Activated B cell treated with CpG ODN at 0.5 μM for 24 hours (primary cell): Measurements from ENCODE around the gene HIVEP2. TPM values are rescaled to one million over a fixed set of nuclear protein-coding genes. Genes with fewer than 3 reads are reported as not detected.
A peak's percentile ranks its signal among the peaks of the same experiment; 100 is the strongest.

Experiments
- ATAC-seq: fragments of 200-7000 bp; cut with Tn5 transposase; one replicate; pipeline ENCODE4 v1.10.0; 2021; ENCODE audit warnings: low read depth, mild to moderate bottlenecking, moderate library complexity
- CTCF ChIA-PET: fragments of 350-600 bp; sonication (Branson Sonifier 250); formaldehyde crosslinking; loops from one replicate; lab custom pipeline; 2021; ENCODE audit warnings: antibody characterized with exemption; lab: Charles Lee
- POLR2A ChIA-PET: fragments of 350-600 bp; sonication (Branson Sonifier 250); formaldehyde crosslinking; loops from one replicate; lab custom pipeline; 2021; ENCODE audit warnings: antibody characterized with exemption; lab: Charles Lee
- DNase-seq: peaks from one replicate; pipeline ENCODE4 v3.0.0; 2022
- H3K27ac Mint-ChIP-seq: one replicate; pipeline ENCODE4 v1.8.0; 2020; ENCODE audit warnings: mixed read lengths
- H3K27me3 Mint-ChIP-seq: one replicate; pipeline ENCODE4 v1.8.0; 2021; ENCODE audit warnings: mixed read lengths
- H3K36me3 Mint-ChIP-seq: one replicate; pipeline ENCODE4 v1.8.0; 2021; ENCODE audit warnings: low read depth, mixed read lengths
- H3K4me1 Mint-ChIP-seq: one replicate; pipeline ENCODE4 v1.8.0; 2021; ENCODE audit warnings: mixed read lengths
- H3K4me3 Mint-ChIP-seq: one replicate; pipeline ENCODE4 v1.8.0; 2020; ENCODE audit warnings: mild to moderate bottlenecking, mixed read lengths
- H3K9me3 Mint-ChIP-seq: one replicate; pipeline ENCODE4 v1.8.0; 2020; ENCODE audit warnings: mixed read lengths
- CTCF ChIP-seq: fragments of 200-600 bp; IDR thresholded peaks from one replicate; pipeline ENCODE4 v1.8.0; 2022; ENCODE audit warnings: antibody characterized with exemption, mild to moderate bottlenecking
- intact Hi-C: fragments of 100-400 bp; cut with micrococcal nuclease; formaldehyde crosslinking; loops from one replicate; pipeline ENCODE4 v1.15.1; 2024
- total RNA-seq: library from RNA; stranded (reverse); gene quantifications from 2 replicates; pipeline ENCODE4 v1.2.3, GENCODE V29; 2022

Gene HIVEP2
- total RNA-seq, 1 donor from 2014 or later, result 25.4 TPM

GRCh38 chr6:142758629-142759025, 186.3 kb downstream of the HIVEP2 start:
- no peaks in the 10 kb centered on the region for H3K9me3 Mint-ChIP-seq
- TF ChIP-seq CTCF, result no peak
- peaks cover 7% of the 10 kb centered on the region for H3K4me1 Mint-ChIP-seq
- H3K36me3 Mint-ChIP-seq, result peaks cover 80% of the 10 kb centered on the region
- POLR2A ChIA-PET, result no interaction called here
- intact Hi-C loops, result no loop called here
- H3K27me3 Mint-ChIP-seq, result no peaks in the 10 kb centered on the region
- DNase-seq (no peak), ATAC-seq (no peak)
- H3K4me3 Mint-ChIP-seq, result no peak overlapping the region
- CTCF ChIA-PET, result interaction anchor here (0.6 to 1.0 kb wide), 2 partner anchors 128 to 280 kb away, joined by 3 read pairs; no protein-coding TSS in a partner anchor
- H3K27ac Mint-ChIP-seq, result no peak overlapping the region

DNA sequence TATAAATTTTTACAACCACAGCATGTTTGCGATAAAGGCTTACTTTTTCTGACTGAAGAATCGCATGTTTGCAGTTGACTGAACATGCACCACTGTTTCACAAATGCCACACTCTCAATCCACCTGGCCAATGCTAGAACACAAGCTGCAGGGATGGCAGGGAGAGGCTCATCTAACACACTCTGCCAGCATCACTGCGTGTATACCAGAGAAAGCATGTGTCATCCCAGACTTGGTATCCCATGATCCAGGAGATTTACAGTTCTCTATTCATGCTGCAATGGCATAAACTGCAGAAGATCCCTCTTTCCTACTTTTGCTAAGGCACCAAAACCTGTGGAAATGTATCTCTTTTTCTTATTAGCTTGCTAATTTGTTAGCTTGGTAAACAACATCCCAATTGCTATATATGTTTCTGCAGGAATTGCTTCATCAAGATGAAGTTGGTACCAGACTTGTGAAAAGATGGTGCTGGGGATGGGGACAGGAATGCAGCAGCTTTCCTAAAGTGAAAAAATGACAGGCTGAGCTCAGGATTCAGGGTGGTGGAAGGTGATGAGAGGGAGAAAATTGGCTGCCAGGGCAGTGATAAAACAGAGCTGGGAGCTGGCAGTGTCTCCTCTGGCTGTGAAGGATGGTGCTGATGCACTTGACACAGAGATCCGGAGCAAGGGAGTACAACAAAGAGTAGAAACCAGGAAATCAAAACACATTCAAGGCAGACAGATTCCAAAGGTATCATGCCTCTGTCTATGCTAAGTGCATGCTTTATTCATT, 186.9 kb downstream of the HIVEP2 start:
- ATAC-seq (no peak), DNase-seq (no peak)
- POLR2A ChIA-PET, result no interaction called here
- CTCF ChIA-PET, result interaction anchor here (0.6 to 1.0 kb wide), 2 partner anchors 128 to 281 kb away, joined by 3 read pairs; no protein-coding TSS in a partner anchor
- Mint-ChIP-seq H3K27me3 (no peaks in the 10 kb centered on the region), H3K36me3 (peaks cover 80% of the 10 kb centered on the region), H3K4me3 (no peak overlapping the region), H3K27ac (peak overlapping the region; percentile 19), H3K4me1 (peaks cover 7% of the 10 kb centered on the region), H3K9me3 (no peaks in the 10 kb centered on the region)
- TF ChIP-seq CTCF, result no peak
- intact Hi-C loops, result no loop called here

DNA sequence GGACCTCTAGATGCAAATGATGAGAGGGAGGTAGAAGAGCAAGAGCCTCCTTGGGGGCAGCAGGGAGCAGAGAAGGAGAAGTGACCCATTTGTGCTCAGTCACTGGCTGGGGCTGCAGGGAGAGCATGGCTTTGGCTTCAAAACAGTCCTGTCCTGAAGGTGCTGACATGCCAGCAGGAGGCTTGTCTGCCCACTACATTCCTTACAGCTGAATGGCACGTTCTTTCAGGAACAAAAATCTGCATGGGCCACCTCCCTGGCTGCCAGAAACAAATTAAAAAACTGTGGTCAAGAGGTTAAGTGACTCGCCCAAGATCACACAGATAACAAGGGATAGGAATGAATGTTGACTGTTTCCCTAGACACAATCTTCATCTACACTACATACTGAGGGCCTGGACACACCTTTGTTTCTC, 188.8 kb downstream of the HIVEP2 start:
- CTCF ChIA-PET, result interaction anchor here (0.7 kb wide), 1 partner anchor 9 kb away, joined by 3 read pairs; no protein-coding TSS in a partner anchor
- DNase-seq (no peak), ATAC-seq (peak; percentile 25)
- intact Hi-C loops, result no loop called here
- no peaks in the 10 kb centered on the region for H3K27me3 Mint-ChIP-seq
- POLR2A ChIA-PET, result no interaction called here
- no peak for TF ChIP-seq CTCF
- peaks cover 76% of the 10 kb centered on the region for H3K36me3 Mint-ChIP-seq
- H3K27ac Mint-ChIP-seq, result no peak overlapping the region
- peaks cover 3% of the 10 kb centered on the region for H3K4me1 Mint-ChIP-seq
- no peak overlapping the region for H3K4me3 Mint-ChIP-seq
- H3K9me3 Mint-ChIP-seq, result no peaks in the 10 kb centered on the region

- intact Hi-C loops, result no loop called here
- no peak for DNase-seq
- POLR2A ChIA-PET, result no interaction called here
- no peak for ATAC-seq
- no peak for TF ChIP-seq CTCF
- CTCF ChIA-PET, result no interaction called here
- H3K4me3 Mint-ChIP-seq, result no peak overlapping the region
- H3K36me3 Mint-ChIP-seq, result peaks cover 48% of the 10 kb centered on the region
- no peak overlapping the region for H3K27ac Mint-ChIP-seq
- H3K4me1 Mint-ChIP-seq, result peaks cover 10% of the 10 kb centered on the region
- H3K27me3 Mint-ChIP-seq, result no peaks in the 10 kb centered on the region
- no peaks in the 10 kb centered on the region for H3K9me3 Mint-ChIP-seq
Measured at GRCh38 chr6:142753196-142753595, 191.8 kb downstream of the HIVEP2 start.

DNA sequence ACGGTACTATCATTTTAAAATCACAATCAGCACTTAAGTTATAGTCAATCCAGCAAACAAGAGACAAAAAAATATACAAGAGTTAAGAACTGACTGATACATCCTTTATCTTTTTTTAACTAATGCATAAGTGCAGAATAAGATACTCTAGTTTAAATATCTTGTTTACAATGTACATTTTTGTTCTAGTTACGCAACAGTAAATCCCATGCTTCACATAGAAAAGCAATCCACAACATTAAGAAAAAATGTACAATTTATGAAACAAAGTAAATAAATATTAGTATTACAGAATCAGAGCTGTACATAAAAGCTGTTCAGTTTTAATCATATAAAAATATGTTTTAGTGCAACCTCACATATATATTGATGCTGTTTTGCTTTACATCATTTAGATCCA, 192.6 kb downstream of the HIVEP2 start:
- no peak overlapping the region for H3K4me3 Mint-ChIP-seq

More for the DNA sequence above, 192.6 kb downstream of the HIVEP2 start:
- Mint-ChIP-seq H3K27ac (no peak overlapping the region), H3K4me1 (peaks cover 10% of the 10 kb centered on the region), H3K27me3 (no peaks in the 10 kb centered on the region), H3K9me3 (no peaks in the 10 kb centered on the region), H3K36me3 (peaks cover 40% of the 10 kb centered on the region)
- no peak for TF ChIP-seq CTCF
- CTCF ChIA-PET, result no interaction called here
- no peak for DNase-seq
- ATAC-seq, result no peak
- intact Hi-C loops, result no loop called here
- POLR2A ChIA-PET, result no interaction called here
